PC-3 (cell line): Measurements from ENCODE around the gene WWP2. TPM values are rescaled to one million over a fixed set of nuclear protein-coding genes. Genes with fewer than 3 reads are reported as not detected.
A peak's percentile ranks its signal among the peaks of the same experiment; 100 is the strongest.

Experiments used
- ATAC-seq: fragments of 200-7000 bp; cut with Tn5 transposase; 2 replicates; pipeline ENCODE4 v1.9.1; 2020; ENCODE audit warnings: mild to moderate bottlenecking, moderate library complexity
- BruUV-seq: library from RNA; stranded (reverse); fragments of 400-500 nt; replicated peaks from 2 replicates; lab custom pipeline; 2021; lab: Mats Ljungman, UMichigan
- CTCF ChIA-PET: fragments of 300-600 bp; sonication (Branson Sonifier 250); formaldehyde crosslinking; loops from one replicate; lab custom pipeline; 2022; ENCODE audit warnings: antibody characterized with exemption; lab: Charles Lee
- POLR2A ChIA-PET: fragments of 300-600 bp; sonication (Branson Sonifier 250); formaldehyde crosslinking; loops from one replicate; lab custom pipeline; 2022; ENCODE audit warnings: antibody characterized with exemption; ENCODE audit not compliant: unreplicated experiment; lab: Charles Lee
- DNase-seq: peaks from one replicate; pipeline ENCODE4 v3.0.0-alpha.2; 2015
- H2AFZ ChIP-seq: fragments of 300-600 bp; sonication (generic); 2 replicates; pipeline ENCODE4 v1.6.0; 2016; ENCODE audit warnings: antibody characterized with exemption, low read length
- H3F3A ChIP-seq: fragments of 300-600 bp; sonication (generic); one replicate; pipeline ENCODE4 v1.6.0; 2017; ENCODE audit warnings: antibody characterized with exemption, low read length, control low read depth, mild to moderate bottlenecking; ENCODE audit not compliant: unreplicated experiment
- H3K27ac ChIP-seq: fragments of 300-600 bp; sonication (generic); 2 replicates; pipeline ENCODE4 v1.5.1; 2016; ENCODE audit warnings: mild to moderate bottlenecking, low read length
- H3K27me3 ChIP-seq: fragments of 300-600 bp; sonication (generic); 2 replicates; pipeline ENCODE4 v1.6.1; 2016; ENCODE audit warnings: low read length, mixed read lengths
- H3K36me3 ChIP-seq: fragments of 300-600 bp; sonication (generic); 2 replicates; pipeline ENCODE4 v1.6.1; 2016; ENCODE audit warnings: low read depth, mixed run types, low read length, mixed read lengths
- H3K4me1 ChIP-seq: fragments of 300-600 bp; sonication (generic); 2 replicates; pipeline ENCODE4 v1.5.1; 2016; ENCODE audit warnings: low read length; ENCODE audit not compliant: insufficient read depth
- H3K4me2 ChIP-seq: fragments of 300-600 bp; sonication (generic); 2 replicates; pipeline ENCODE4 v1.6.0; 2016; ENCODE audit warnings: low read length
- H3K4me3 ChIP-seq: fragments of 300-600 bp; sonication (generic); 2 replicates; pipeline ENCODE4 v1.5.1; 2016; ENCODE audit warnings: mild to moderate bottlenecking, low read length, mixed read lengths
- H3K79me2 ChIP-seq: fragments of 300-600 bp; sonication (generic); 2 replicates; pipeline ENCODE4 v1.6.1; 2017; ENCODE audit warnings: low read length, mixed read lengths
- H3K9ac ChIP-seq: fragments of 300-600 bp; sonication (generic); 2 replicates; pipeline ENCODE4 v1.6.0; 2016; ENCODE audit warnings: mild to moderate bottlenecking, low read length
- H3K9me2 ChIP-seq: fragments of 300-600 bp; sonication (generic); replicated peaks from 2 replicates; pipeline ENCODE4 v1.6.1; 2016; ENCODE audit warnings: mixed run types, low read length, mixed read lengths
- H3K9me3 ChIP-seq: fragments of 300-600 bp; sonication (generic); 2 replicates; pipeline ENCODE4 v1.6.1; 2016; ENCODE audit warnings: low read length, mixed read lengths
- H4K20me1 ChIP-seq: fragments of 300-600 bp; sonication (generic); 2 replicates; pipeline ENCODE4 v1.6.1; 2016; ENCODE audit warnings: low read length, mixed read lengths
- CTCF ChIP-seq: fragments of 300-600 bp; sonication (generic); conservative IDR thresholded peaks from 2 replicates; pipeline ENCODE4 v1.5.1; 2017; ENCODE audit warnings: antibody characterized with exemption, low read depth, mild to moderate bottlenecking, low read length
- EZH2 ChIP-seq: fragments of 300-600 bp; sonication (generic); IDR thresholded peaks from one replicate; pipeline ENCODE4 v1.6.1; 2017; ENCODE audit warnings: antibody characterized with exemption, mild to moderate bottlenecking, low read length; ENCODE audit not compliant: unreplicated experiment
- EZH2phosphoT487 ChIP-seq: fragments of 300-600 bp; sonication (generic); IDR thresholded peaks from 2 replicates; pipeline ENCODE4 v1.6.1; 2018; ENCODE audit warnings: mild to moderate bottlenecking, antibody characterized with exemption, low read length, borderline replicate concordance
- intact Hi-C: fragments of 100-400 bp; cut with micrococcal nuclease; formaldehyde crosslinking; loops from 2 replicates; pipeline ENCODE4 v1.9.0; 2023
- total RNA-seq: library from RNA; depleted of rRNA; stranded (reverse); fragments of >200 nt; gene quantifications from 2 replicates; pipeline ENCODE4 v1.2.3, GENCODE V29; 2014

Gene WWP2
- total RNA-seq, 1 experiment from 2014 or later, result 15.8 TPM

DNA sequence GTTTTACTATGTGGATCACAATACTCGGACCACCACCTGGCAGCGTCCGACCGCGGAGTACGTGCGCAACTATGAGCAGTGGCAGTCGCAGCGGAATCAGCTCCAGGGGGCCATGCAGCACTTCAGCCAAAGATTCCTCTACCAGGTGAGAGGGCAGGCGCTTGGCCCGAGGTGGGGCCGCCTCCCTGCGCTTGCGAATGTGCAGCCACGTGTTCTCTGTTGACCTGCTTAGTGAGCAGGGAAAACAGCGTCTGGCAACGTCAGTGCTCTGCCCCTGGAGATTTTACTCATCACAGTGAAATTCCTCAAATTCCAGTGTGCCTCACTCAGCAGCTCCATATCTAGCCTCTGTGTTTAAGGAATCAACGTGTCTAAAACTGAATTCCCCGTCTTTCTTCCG is 155.6 kb downstream of the WWP2 start:
- POLR2A ChIA-PET, result interaction anchor here (0.7 kb wide), 1 partner anchor 11 kb away, joined by 4 read pairs; no protein-coding TSS in a partner anchor
- peak; percentile 91 for DNase-seq

DNA sequence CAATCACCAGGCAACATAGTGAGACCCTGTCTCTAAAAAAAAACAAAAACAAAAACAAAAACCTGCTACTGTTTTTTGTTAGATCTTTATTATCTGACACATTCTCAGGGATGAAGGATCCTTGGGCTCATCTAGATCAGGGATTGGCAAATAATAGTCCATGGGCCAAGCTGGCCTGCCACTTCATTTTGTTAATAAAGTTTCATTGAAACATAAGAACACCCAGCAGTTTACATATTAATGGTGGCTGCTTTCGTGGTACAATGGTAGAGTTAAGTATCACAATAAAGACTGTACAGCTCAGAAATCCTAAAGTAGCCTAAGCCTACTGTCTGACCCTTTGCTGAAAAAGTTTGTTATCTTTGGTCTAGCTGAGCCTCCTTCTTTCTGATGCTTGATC is 156.1 kb downstream of the WWP2 start:
- Histone ChIP-seq H3K4me3 (peak overlapping the region; percentile 64), H3K9me3 (no peaks in the 10 kb centered on the region), H3F3A (no peaks in the 10 kb centered on the region), H3K4me2 (peak overlapping the region; percentile 87), H2AFZ (peak overlapping the region; percentile 76), H3K36me3 (no peaks in the 10 kb centered on the region), H3K27me3 (no peaks in the 10 kb centered on the region), H3K79me2 (no peaks in the 10 kb centered on the region), H4K20me1 (no peaks in the 10 kb centered on the region), H3K9ac (peak overlapping the region; percentile 39; the same call in 1 of the 2 replicates), H3K9me2 (no peaks in the 10 kb centered on the region), H3K27ac (peak overlapping the region; percentile 68), H3K4me1 (peaks cover 16% of the 10 kb centered on the region)
- CTCF ChIA-PET, result no interaction called here
- TF ChIP-seq CTCF (no peak), EZH2 (no peak)
- no TSS peak for BruUV-seq
- DNase-seq (peak; percentile 3), ATAC-seq (no peak)
- intact Hi-C loops, result no loop called here
- POLR2A ChIA-PET, result interaction anchor here (0.6 to 0.7 kb wide), 2 partner anchors 11 to 156 kb away, joined by 3 to 4 read pairs; no protein-coding TSS in a partner anchor

More for the DNA sequence above, 155.6 kb downstream of the WWP2 start:
- H3K4me1 ChIP-seq, result peaks cover 16% of the 10 kb centered on the region
- no peaks in the 10 kb centered on the region for H3K27me3 ChIP-seq
- no peaks in the 10 kb centered on the region for H3F3A ChIP-seq
- H3K9ac ChIP-seq, result peak overlapping the region; percentile 39; the same call in 1 of the 2 replicates
- H3K36me3 ChIP-seq, result no peaks in the 10 kb centered on the region
- peak overlapping the region; percentile 87 for H3K4me2 ChIP-seq
- H3K9me3 ChIP-seq, result no peaks in the 10 kb centered on the region
- TF ChIP-seq EZH2phosphoT487 (no peak), CTCF (no peak), EZH2 (no peak)
- H3K9me2 ChIP-seq, result no peaks in the 10 kb centered on the region
- H2AFZ ChIP-seq, result peak overlapping the region; percentile 76
- CTCF ChIA-PET, result no interaction called here
- ATAC-seq, result peak; percentile 98
- BruUV-seq, result no TSS peak
- H4K20me1 ChIP-seq, result no peaks in the 10 kb centered on the region
- intact Hi-C loops, result no loop called here
- H3K27ac ChIP-seq, result peak overlapping the region; percentile 68
- no peaks in the 10 kb centered on the region for H3K79me2 ChIP-seq
- peak overlapping the region; percentile 64 for H3K4me3 ChIP-seq

- no peak for DNase-seq
- H3K4me2 ChIP-seq, result no peak overlapping the region
- TF ChIP-seq EZH2, result no peak
- BruUV-seq, result no TSS peak
- no peaks in the 10 kb centered on the region for H3K36me3 ChIP-seq
- H3K9me3 ChIP-seq, result no peaks in the 10 kb centered on the region
- H3K27me3 ChIP-seq, result no peaks in the 10 kb centered on the region
- no peaks in the 10 kb centered on the region for H3K79me2 ChIP-seq
- H3K4me1 ChIP-seq, result peaks cover 16% of the 10 kb centered on the region
- intact Hi-C loops, result no loop called here
- no peaks in the 10 kb centered on the region for H4K20me1 ChIP-seq
- POLR2A ChIA-PET, result no interaction called here
- H3K9me2 ChIP-seq, result no peaks in the 10 kb centered on the region
- no peaks in the 10 kb centered on the region for H3F3A ChIP-seq
- ATAC-seq, result no peak
- H3K4me3 ChIP-seq, result no peak overlapping the region
- CTCF ChIA-PET, result no interaction called here
- no peak overlapping the region for H2AFZ ChIP-seq
- H3K9ac ChIP-seq, result no peak overlapping the region
- H3K27ac ChIP-seq, result no peak overlapping the region
These were observed 159.0 kb downstream of the WWP2 start for GRCh38 chr16:69921127-69921526.
